Inferior parietal cortex (tissue), 1 donor: Measurements from ENCODE around the gene TYROBP.
"Not testable (repeated sequence)": the region's sequence is repeated elsewhere in the genome, so short reads cannot be mapped to it uniquely, and the experiment has no call there.

Experiments used
- DNase-seq: peaks from one replicate; pipeline ENCODE4 v3.0.0-alpha.2; 2016; ENCODE audit errors: extremely low spot score

Gene TYROBP

GRCh38 chr19:35931874-35932202 lies 23.7 kb upstream of the TYROBP start:
- no peak for DNase-seq

DNA sequence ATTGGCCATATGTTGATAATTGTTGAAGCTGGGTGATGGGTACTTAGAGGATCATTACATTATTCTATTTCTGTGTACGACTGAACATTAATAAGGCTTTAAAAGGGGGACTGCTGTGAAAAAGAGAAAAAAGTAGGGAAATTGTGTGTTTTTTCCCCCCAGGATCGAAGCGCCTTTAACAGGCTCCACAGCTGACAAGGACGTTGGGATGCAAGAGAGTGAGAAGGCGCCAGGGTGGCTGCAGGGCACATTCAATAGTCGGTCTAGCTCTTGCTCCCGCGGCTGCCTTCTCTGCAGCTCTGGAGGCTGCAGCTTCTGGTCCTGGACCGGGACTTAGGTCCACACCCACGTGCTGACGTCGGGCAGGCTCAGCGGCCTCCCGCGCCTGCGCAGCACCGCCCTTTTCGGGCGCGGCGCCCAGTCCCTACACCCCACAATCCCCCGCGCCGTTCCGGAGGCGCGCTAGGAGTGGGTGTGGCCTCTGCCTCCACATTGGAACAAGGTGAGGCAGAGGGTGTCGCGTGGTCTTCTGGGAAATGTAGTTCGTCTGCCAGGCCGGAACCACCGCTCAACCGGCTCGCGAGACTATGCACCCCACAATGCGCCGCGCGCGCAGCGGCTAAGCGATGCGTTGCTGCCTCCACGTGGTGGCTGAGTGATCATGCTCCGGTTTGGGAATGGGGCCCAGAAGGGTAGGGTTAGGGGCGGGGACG lies 23.2 kb upstream of the TYROBP start:
- DNase-seq, result peak; percentile 99

- no peak for DNase-seq
Measured at GRCh38 chr19:35929876-35930275, 21.8 kb upstream of the TYROBP start.

DNA sequence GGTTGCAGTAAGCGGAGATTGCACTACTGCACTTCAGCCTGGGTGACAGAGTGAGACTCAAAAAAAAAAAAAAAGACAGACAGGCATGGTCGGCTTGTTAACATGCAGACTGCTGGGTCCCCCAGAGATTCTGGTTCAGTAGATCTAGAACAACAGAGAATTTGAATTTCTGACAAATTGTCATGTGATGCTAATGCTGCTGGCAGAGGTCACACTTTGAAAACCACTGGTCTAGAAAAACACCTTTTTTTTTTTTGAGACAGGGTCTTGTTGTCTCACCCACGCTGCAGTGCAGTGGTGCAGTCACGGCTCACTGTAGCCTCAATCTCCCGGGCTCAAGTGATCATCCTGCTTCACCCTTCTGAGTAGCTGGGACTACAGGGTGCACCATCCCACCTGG lies 20.4 kb upstream of the TYROBP start:
- DNase-seq, result no peak

DNA sequence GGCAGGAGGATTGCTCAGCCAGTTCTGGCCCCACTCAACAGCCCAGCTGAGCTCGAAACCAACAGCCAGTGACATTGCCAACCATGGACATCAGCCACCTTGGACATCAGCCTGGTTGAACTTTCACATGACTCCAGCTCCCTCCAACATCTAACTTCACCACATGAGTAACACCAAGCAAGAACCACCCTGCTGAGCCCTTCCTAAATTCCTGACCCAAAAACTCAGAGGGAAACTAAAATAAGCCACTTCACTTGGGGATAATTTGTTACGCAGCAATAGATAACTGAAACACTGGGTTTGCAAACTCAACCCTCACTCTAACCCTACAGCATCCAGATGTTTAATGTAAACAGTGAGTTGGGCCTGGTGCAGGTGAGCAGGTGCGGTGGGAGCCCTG lies 17.4 kb upstream of the TYROBP start:
- DNase-seq, result no peak

- no peak for DNase-seq
Measured at GRCh38 chr19:35921012-35921411, 12.9 kb upstream of the TYROBP start.

- DNase-seq, result no peak
Measured at GRCh38 chr19:35919306-35919705, 11.2 kb upstream of the TYROBP start.

- no peak for DNase-seq
Measured at GRCh38 chr19:35915443-35915842, 7.3 kb upstream of the TYROBP start.

DNA sequence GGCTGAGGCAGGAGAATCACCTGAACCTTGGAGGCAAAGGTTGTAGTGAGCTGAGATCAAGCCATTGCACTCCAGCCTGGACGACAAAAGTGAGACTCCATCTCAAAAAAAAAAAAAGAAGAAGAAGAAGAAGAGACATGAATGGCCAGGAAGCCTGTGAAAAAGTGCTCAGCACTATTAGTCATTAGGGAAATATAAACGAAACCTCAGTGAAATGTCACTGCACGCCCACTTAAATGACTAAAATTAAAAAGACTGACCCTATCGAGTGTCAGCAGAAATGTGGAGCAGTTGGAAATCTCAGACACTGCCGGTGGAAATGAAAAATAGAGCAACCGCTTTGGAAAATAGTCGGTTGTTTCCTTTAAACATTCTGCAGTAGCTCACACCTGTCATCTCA lies 5.5 kb upstream of the TYROBP start:
- no peak for DNase-seq

GRCh38 chr19:35911790-35912189 lies 3.7 kb upstream of the TYROBP start:
- no peak for DNase-seq

DNA sequence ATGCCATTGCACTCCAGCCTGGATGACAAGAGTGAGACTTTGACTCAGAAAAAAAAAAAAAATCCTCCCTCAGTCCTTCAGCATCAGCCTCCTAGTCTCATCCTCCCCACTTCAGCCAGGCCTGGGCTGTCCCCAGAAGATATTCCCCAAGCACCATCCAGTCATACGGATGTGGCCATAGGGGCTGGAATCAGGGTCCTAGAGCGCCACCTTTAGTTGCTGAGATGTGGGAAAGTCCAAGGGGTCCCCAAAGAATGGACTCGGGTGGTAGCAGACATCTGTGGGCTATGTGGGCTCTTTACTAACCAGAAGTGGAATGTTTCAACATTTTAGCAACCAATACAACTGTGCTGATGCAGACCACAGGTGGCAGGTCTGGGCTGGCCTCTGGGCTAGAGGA lies 3.1 kb upstream of the TYROBP start:
- DNase-seq, result no peak

DNA sequence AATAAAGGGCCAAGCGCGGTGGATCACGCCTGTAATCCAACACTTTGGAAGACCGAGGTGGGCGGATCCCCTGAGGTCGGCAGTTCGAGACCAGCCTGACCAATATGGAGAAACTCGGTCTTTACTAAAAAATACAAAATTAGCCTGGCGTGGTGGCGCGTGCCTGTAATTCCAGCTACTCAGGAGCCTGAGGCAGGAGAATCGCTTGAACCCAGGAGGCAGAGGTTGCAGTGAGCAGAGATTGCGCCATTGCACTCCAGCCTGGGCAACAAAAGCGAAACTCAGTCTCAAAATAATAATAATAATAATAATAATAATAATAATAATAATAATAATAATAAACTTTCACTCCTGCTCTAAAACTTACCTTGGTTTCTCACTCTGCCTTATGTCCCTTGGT lies 2.3 kb upstream of the TYROBP start:
- not testable (repeated sequence) for DNase-seq

DNA sequence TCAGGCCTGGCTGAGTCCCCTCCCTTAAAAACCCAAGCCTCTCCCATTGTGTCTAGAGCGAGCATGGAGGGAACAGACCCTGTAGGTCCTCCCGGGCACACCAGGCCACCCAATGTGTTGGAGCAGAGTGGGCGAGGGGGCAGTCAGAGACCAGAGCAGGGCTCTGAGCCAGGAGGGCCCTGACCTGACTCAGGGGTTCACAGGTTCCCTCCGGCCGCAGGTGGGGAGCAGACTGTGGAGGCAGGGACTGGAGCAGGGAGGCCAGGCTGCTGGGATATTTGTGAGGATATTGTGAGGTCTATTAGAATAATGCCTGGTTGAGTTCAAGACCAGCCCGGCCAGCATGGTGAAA lies 1.6 kb upstream of the TYROBP start:
- DNase-seq, result no peak

DNA sequence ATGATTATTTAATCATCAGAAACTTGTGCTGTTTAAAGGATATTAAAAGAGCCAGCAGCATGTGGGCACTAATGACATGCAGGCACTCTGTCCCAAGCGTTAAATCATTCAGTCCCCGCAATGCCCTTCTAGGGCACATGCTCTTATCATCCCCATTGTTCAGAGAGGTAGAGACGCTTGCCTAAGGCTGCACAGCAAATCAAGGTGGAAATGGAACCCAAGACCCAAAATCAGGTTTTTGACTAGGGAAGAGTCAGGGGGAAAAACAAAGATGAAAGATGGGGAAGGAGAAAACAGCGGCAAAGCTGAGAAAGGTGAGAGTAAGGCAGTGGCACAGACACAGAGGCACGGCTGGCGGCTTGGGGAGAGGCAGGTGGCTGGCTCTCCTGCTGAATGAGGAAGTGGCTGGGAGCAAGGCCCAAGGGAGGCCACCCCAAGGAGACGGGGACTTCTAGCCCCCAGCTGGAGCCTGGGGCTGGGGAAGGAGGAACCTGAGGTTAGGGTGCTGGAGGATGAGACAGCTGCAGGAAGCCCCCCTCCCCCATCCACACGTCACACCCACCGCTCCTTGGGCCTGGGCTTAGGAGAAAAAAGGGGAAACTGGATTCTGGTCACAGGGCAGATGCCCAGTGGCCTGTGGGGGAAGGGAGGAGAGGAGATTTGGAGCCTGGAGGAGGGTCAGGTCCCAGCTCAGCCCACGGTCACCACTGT lies 1.0 kb upstream of the TYROBP start:
- DNase-seq, result peak; percentile 18

- no peak for DNase-seq
Measured at GRCh38 chr19:35907377-35907745, 734 bp downstream of the TYROBP start.

DNA sequence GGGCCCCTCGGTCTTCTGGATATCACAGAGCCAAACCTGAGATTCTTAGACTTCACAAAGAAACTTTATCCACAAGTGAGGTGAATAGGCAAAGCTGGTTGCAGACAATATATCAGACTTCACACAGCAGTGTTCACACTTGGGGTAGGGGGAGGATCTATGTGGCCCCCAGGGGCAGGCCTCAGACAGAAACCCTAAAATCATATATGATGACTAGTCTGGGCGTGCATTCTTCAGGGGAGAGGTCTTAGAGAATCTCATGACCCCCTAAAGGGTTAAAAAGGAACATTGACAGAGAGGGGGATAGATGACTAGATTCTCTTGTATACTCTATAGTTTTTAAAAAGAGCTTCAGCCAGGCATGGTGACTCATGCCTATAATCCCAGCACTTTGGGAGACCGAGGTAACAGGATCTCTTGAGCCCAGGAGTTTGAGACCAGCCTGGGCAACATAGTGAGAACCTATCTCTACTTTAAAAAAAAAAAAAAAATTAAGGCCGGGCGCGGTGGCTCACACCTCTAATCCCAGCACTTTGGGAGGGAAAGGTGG lies 2.8 kb downstream of the TYROBP start:
- no peak for DNase-seq

GRCh38 chr19:35904311-35905068 lies 3.6 kb downstream of the TYROBP start:
- DNase-seq, result no peak

GRCh38 chr19:35903550-35904179 lies 4.4 kb downstream of the TYROBP start:
- DNase-seq, result peak; percentile 23

DNA sequence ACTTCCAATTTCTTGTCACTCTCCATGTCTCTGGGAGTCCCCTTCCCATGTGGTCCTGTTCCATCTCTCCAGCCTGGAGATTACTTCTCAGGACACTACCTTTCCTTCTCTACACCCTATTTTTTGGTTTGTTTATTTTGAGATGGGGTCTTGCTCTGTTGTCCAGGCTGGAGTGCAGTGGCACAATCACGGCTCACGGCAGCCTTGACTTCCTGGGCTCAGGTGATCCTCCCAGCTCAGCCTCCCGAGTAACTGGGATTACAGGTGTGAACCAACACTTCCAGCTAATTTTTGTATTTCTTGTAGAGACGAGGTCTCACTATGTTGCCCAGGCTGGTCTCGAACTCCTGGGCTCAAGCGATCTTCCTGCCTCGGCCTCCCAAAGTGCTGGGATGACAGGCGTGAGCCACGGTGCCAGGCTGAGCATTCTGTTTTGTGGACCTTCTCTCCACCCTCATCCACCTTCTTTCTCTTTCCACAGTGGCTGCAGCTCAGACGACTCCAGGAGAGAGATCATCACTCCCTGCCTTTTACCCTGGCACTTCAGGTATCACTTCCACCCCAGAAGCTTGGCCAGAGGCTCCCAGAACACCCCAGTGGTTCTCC lies 5.1 kb downstream of the TYROBP start:
- DNase-seq, result no peak

DNA sequence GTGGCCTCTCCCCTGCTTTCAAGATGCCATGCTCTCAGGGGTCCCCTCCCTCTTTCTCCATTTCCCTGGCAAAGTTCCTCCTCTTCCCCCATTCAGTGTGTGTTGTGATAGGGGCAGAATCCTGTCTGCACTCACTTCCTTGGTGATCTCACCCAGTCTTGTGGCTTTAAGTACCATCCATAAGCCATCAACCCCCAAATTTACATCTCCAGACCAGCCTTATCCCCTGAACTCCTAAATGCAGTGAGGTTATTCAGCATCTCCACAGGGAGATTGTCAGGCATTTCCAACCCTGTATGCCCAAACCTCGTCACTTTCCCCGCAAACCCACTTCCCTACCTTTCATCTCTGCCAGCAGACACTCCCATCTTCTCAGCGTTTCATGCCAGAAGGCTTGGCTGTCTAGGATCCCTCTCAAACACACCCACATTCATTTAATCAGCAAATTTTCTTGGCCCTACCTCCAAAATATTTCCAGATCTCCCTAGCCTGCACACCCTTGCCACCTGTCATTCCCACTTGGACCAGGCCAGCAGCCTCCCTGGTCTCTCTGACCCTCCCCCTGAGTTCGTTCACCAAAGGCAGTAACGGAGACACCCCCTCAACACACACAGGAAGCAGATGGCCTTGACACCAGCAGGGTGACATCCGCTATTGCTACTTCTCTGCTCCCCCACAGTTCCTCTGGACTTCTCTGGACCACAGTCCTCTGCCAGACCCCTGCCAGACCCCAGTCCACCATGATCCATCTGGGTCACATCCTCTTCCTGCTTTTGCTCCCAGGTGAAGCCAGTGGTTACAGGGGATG lies 6.0 kb downstream of the TYROBP start, which contains the start of gene HCST:
Gene HCST, plus strand, starts transcription at position 676 of the 808 bp plus-strand sequence. Its CDS starts 65 bp downstream, at position 741.
- DNase-seq, result no peak
